Ascending aorta (tissue), 2 donors: Measurements from ENCODE around the gene FOXK1. TPM values are rescaled to one million over a fixed set of nuclear protein-coding genes. Genes with fewer than 3 reads are reported as not detected.
"Not testable (repeated sequence)": the region's sequence is repeated elsewhere in the genome, so short reads cannot be mapped to it uniquely, and the experiment has no call there.

Source experiments
- DNase-seq, 2 donors: peaks; one replicate each; pipeline ENCODE4 v3.0.0-alpha.2; 2019; ENCODE audit warnings: low spot score in 2 of 2
- H3K27ac ChIP-seq, 2 donors: fragments of 200-600 bp; sonication (generic); one replicate each; pipeline ENCODE4 v1.5.1; 2016 to 2017; ENCODE audit warnings: mild to moderate bottlenecking in 1 of 2
- H3K27me3 ChIP-seq: fragments of 200-600 bp; sonication (generic); one replicate; pipeline ENCODE4 v1.5.1; 2017
- H3K36me3 ChIP-seq, 2 donors: fragments of 200-600 bp; sonication (generic); one replicate each; pipeline ENCODE4 v1.5.1; 2016
- H3K4me1 ChIP-seq, 2 donors: fragments of 200-600 bp; sonication (generic); one replicate each; pipeline ENCODE4 v1.5.1; 2016 to 2017; ENCODE audit warnings: mild to moderate bottlenecking in 1 of 2
- H3K4me3 ChIP-seq, 2 donors: fragments of 200-600 bp; sonication (generic); one replicate each; pipeline ENCODE4 v1.5.1; 2016 to 2017; ENCODE audit warnings: mild to moderate bottlenecking in 1 of 2
- H3K9me3 ChIP-seq, 2 donors: fragments of 200-600 bp; sonication (generic); one replicate each; pipeline ENCODE4 v1.5.1; 2016
- CTCF ChIP-seq, 3 experiments: fragments of 200-600 bp in 2 of 3; fragments of 450-650 bp in 1 of 3; sonication (generic) in 2 of 3; IDR thresholded peaks; one replicate each; pipeline ENCODE4 v1.5.1; 2016 to 2019; ENCODE audit warnings: antibody characterized with exemption in 3 of 3, mild to moderate bottlenecking in 1 of 3, moderate library complexity in 1 of 3
- intact Hi-C: fragments of 100-400 bp; cut with DNase I; formaldehyde crosslinking; loops from one replicate; pipeline ENCODE4 v1.15.1; 2023
- total RNA-seq: library from RNA; depleted of rRNA; stranded (reverse); fragments of >200 nt; gene quantifications from one replicate; pipeline ENCODE4 v1.1.0, GENCODE V29; 2016

The FOXK1 gene
- total RNA-seq, 1 donor from 2014 or later = 31.7 TPM

DNA sequence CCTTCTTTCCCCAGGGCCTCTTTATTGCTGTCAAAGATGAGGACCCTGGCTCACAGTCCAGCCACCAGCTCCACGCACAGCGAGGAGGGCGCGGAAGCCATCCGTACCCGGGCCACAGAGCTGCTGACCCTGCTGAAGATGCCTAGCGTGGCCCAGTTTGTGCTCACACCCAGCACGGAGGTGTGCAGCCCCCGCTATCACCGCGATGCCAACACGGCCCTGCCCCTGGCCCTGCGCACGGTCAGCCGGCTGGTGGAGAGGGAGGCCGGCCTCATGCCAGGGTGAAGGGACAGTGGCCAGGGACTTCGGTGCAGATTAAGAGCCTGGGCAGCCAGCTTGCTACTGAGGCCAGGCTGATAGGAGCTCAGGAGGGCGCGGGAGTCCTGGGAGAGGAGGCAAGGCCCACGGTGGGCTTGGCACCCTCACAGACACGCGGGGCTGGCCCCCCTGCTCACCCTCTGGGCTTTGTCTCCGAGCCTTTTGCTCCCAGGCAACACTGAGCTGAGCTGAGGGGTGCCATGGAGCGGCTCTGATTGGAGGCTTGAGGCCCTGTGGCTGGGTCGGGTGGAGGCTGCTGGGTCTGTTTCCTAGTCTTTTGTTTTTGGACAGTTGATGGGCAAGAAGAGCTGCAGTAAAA is 109.1 kb downstream of the FOXK1 start:
- no peak for TF ChIP-seq CTCF (IDR thresholded peaks at IDR 0.05)
- H3K27me3 ChIP-seq = no peaks in the 10 kb centered on the region
- H3K4me1 ChIP-seq = no peaks in the 10 kb centered on the region
- intact Hi-C loops = no loop called here
- DNase-seq = no peak
- peaks cover 58 to 67% of the 10 kb centered on the region in 2 donors for H3K36me3 ChIP-seq
- H3K27ac ChIP-seq = no peak overlapping the region
- no peaks in the 10 kb centered on the region for H3K9me3 ChIP-seq
- no peak overlapping the region for H3K4me3 ChIP-seq

DNA sequence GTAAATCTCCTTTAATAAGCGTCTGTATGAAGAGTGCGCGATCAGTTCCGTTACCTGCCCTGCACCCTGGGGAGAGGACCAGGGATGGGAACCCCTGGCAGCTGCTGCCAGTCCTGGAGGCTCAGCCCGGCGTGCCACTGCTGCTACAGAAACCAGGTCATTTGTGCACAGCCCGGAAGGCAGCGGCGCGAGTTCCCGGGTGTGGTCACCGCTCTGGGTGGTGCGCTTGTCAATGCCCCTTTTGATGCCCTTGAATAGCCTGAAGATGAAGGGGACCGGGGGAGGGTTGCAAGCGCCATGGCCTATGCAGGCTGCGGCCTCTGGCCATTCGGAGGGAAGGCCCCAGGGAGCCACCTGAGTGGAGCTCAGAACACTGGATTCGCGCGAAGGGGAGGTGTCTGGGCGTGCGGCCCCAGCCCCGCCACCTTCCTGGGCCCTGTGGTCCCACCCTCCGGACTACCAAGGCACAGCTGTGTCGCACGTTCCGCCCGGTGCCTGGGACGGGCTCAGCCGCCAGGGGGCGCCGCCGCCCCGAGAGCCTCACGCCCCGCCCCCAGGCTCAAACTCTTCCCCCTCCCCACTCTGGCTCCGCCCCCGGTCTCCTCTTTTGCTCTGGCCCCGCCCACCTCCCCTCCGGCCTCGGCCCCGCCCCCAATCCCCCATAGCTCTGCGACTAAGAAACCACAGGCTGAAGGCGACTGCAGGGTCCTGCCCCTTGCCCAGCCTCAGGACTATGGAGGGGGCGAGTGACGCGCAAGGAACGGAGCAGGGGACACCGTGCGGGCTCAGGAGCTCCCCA is 109.8 kb downstream of the FOXK1 start:
- H3K27ac ChIP-seq = no peak overlapping the region
- H3K4me3 ChIP-seq = peak overlapping the region; percentile 39 to 56
- no peaks in the 10 kb centered on the region for H3K4me1 ChIP-seq
- no peaks in the 10 kb centered on the region for H3K27me3 ChIP-seq
- intact Hi-C loops = no loop called here
- peaks cover 51 to 60% of the 10 kb centered on the region in 2 donors for H3K36me3 ChIP-seq
- DNase-seq = no peak
- peak; percentile 44 to 68 (median 44) for TF ChIP-seq CTCF (IDR thresholded peaks at IDR 0.05)
- H3K9me3 ChIP-seq = no peaks in the 10 kb centered on the region

- no peaks in the 10 kb centered on the region for H3K4me1 ChIP-seq
- DNase-seq = no peak
- no peaks in the 10 kb centered on the region for H3K9me3 ChIP-seq
- TF ChIP-seq CTCF (IDR thresholded peaks at IDR 0.05) = no peak
- H3K36me3 ChIP-seq = peaks cover 44 to 53% of the 10 kb centered on the region in 2 donors
- peak overlapping the region; percentile 39 to 56 for H3K4me3 ChIP-seq
- H3K27ac ChIP-seq = no peak overlapping the region
- H3K27me3 ChIP-seq = no peaks in the 10 kb centered on the region
- intact Hi-C loops = no loop called here
Observed at GRCh38 chr7:4792537-4793126, 110.5 kb downstream of the FOXK1 start.

DNA sequence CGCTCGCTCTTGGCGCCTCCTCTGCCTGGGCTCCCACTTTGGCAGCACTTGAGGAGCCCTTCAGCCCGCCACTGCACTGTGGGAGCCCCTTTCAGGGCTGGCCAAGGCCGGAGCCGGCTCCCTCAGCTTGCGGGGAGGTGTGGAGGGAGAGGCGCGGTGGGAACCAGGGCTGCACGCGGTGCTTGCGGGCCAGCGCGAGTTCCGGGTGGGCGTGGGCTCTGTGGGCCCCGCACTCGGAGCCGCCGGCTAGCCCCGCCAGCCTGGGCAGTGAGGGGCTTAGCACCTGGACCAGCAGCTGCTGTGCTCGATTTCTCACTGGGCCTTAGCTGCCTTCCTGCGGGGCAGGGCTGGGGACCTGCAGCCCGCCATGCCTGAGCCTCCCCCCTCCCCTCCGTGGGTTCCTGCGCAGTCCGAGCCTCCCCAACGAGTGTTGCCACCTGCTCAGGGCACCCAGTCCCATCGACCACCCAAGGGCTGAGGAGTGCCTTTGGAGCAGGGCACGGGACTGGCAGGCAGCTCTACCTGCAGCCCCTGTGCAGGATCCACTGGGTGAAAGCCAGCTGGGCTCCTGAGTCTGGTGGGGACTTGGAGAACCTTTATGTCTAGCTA is 111.4 kb downstream of the FOXK1 start:
- H3K27me3 ChIP-seq, intact Hi-C loops, H3K9me3 ChIP-seq, DNase-seq, H3K4me3 ChIP-seq, H3K4me1 ChIP-seq, H3K27ac ChIP-seq: not testable (repeated sequence)
- H3K36me3 ChIP-seq = peaks cover 35 to 45% of the 10 kb centered on the region in 2 donors

DNA sequence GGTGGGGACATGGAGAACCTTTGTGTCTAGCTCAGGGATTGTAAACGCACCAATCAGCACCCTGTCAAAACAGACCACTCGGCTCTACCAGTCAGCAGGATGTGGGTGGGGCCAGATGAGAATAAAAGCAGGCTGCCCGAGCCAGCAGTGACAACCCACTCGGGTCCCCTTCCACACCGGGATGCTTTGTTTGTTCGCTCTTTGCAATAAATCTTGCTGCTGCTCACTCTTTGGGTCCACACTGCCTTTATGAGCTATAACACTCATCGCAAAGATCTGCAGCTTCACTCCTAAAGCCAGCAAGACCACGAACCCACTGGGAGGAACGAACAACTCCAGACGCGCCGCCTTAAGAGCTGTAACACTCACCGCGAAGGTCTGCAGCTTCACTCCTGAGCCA is 112.1 kb downstream of the FOXK1 start:
- H3K9me3 ChIP-seq, DNase-seq, intact Hi-C loops, H3K4me3 ChIP-seq, H3K27me3 ChIP-seq, H3K4me1 ChIP-seq, H3K27ac ChIP-seq: not testable (repeated sequence)
- H3K36me3 ChIP-seq = peaks cover 28 to 38% of the 10 kb centered on the region in 2 donors

GRCh38 chr7:4794591-4795350 is 112.7 kb downstream of the FOXK1 start:
- Histone ChIP-seq H3K4me1 (peaks cover 0 to 3% of the 10 kb centered on the region in 2 donors), H3K9me3 (no peaks in the 10 kb centered on the region), H3K36me3 (peaks cover 22 to 32% of the 10 kb centered on the region in 2 donors), H3K27ac (no peak overlapping the region), H3K4me3 (no peak overlapping the region), H3K27me3 (no peaks in the 10 kb centered on the region)
- TF ChIP-seq CTCF (IDR thresholded peaks at IDR 0.05) = no peak
- no peak for DNase-seq
- intact Hi-C loops = no loop called here
